OCI-LY1 (cell line): ENCODE data around the gene OVAAL.

Experiments used
- EZH2 ChIP-seq: fragments of 200-600 bp; sonication (generic), shearing (Covaris generic); IDR thresholded peaks from 2 replicates; pipeline ENCODE4 v1.8.0; 2017; ENCODE audit warnings: borderline replicate concordance, mixed run types, mild to moderate bottlenecking, antibody characterized with exemption, low read length, moderate library complexity, mixed read lengths
- TF ChIP-seq, protein P1 (sequence below): fragments of 200-600 bp; sonication (generic), shearing (Covaris generic); IDR thresholded peaks from 2 replicates; pipeline ENCODE4 v1.5.1; 2017; ENCODE audit warnings: mild to moderate bottlenecking, antibody characterized with exemption, low read length, moderate library complexity, mixed read lengths

DNA sequence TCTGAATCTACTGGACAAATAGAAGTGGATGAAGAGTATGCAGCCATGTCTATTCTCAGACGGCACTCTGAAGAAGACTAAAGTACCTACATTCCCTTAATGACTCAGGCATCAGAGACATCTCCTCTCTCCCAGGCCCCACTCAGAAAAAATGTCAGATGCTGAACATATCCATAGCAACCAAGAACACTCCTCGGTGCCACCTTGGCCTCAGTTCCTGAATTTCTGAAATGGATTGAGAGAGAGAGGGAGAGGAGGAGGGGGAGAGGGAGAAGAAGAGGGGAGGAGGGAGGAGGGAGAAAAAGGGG lies 16.0 kb upstream of the OVAAL start:
- no peak for TF ChIP-seq EZH2
- TF ChIP-seq, protein P1, sequence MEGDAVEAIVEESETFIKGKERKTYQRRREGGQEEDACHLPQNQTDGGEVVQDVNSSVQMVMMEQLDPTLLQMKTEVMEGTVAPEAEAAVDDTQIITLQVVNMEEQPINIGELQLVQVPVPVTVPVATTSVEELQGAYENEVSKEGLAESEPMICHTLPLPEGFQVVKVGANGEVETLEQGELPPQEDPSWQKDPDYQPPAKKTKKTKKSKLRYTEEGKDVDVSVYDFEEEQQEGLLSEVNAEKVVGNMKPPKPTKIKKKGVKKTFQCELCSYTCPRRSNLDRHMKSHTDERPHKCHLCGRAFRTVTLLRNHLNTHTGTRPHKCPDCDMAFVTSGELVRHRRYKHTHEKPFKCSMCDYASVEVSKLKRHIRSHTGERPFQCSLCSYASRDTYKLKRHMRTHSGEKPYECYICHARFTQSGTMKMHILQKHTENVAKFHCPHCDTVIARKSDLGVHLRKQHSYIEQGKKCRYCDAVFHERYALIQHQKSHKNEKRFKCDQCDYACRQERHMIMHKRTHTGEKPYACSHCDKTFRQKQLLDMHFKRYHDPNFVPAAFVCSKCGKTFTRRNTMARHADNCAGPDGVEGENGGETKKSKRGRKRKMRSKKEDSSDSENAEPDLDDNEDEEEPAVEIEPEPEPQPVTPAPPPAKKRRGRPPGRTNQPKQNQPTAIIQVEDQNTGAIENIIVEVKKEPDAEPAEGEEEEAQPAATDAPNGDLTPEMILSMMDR: no peak
